Endothelial cell of umbilical vein (primary cell): ENCODE data around the gene SPTB. TPM values are rescaled to one million over a fixed set of nuclear protein-coding genes. Genes with fewer than 3 reads are reported as not detected.

Experiments
- BruUV-seq: library from RNA; stranded (reverse); fragments of 400-500 nt; replicated peaks from 2 replicates; lab custom pipeline; 2021; lab: Mats Ljungman, UMichigan
- CTCF ChIA-PET: fragments of 300-600, 350-600 bp; sonication (Branson Sonifier 250); formaldehyde crosslinking; loops from one replicate; lab custom pipeline; 2021; ENCODE audit warnings: antibody characterized with exemption, inconsistent platforms; lab: Charles Lee
- POLR2A ChIA-PET: fragments of 300-600, 350-600 bp; sonication (Branson Sonifier 250); formaldehyde crosslinking; loops from one replicate; lab custom pipeline; 2021; ENCODE audit warnings: antibody characterized with exemption, inconsistent platforms; lab: Charles Lee
- DNase-seq: peaks from one replicate; pipeline ENCODE4 v3.0.0-alpha.2; 2011; ENCODE audit warnings: low read depth, low spot score
- FAIRE-seq: peaks from 2 replicates; lab custom pipeline; 2011; peaks lifted over from hg19 to GRCh38; lab: Jason Lieb, UNC
- H2AFZ ChIP-seq: 2 replicates; pipeline ENCODE4 v1.6.0; 2012; ENCODE audit warnings: low read depth, low read length, control low read depth, inconsistent platforms
- H3K27ac ChIP-seq: 2 replicates; pipeline ENCODE4 v1.5.1; 2011; ENCODE audit warnings: low read depth, mild to moderate bottlenecking, control low read depth, low read length, moderate library complexity; ENCODE audit not compliant: insufficient read depth
- H3K27me3 ChIP-seq, 2 experiments: 2 replicates each; pipeline versions ENCODE4 v1.6.0 to v1.6.1; 2011; ENCODE audit warnings: low read length in 2 of 2, mixed read lengths in 1 of 2; ENCODE audit not compliant: control insufficient read depth in 2 of 2, insufficient read depth in 2 of 2
- H3K36me3 ChIP-seq, 2 experiments: 2 replicates in 1 of 2; 3 replicates in 1 of 2; pipeline ENCODE4 v1.5.1; 2011; ENCODE audit warnings: low read length in 2 of 2, mild to moderate bottlenecking in 1 of 2, moderate library complexity in 1 of 2; ENCODE audit not compliant: control insufficient read depth in 2 of 2, insufficient read depth in 2 of 2; ENCODE audit errors: extremely low read depth in 1 of 2
- H3K4me1 ChIP-seq: 3 replicates; pipeline ENCODE4 v1.5.1; 2011; ENCODE audit warnings: mild to moderate bottlenecking, low read length; ENCODE audit not compliant: control insufficient read depth, insufficient read depth; ENCODE audit errors: extremely low read depth
- H3K4me2 ChIP-seq: 2 replicates; pipeline ENCODE4 v1.6.1; 2011; ENCODE audit warnings: low read length, control low read depth, mixed read lengths; ENCODE audit not compliant: insufficient read depth
- H3K4me3 ChIP-seq, 3 experiments: fragments of 200-600 bp in 1 of 3; sonication (generic), shearing (Covaris generic) in 1 of 3; replicated peaks in 1 of 3; 2 replicates each; pipeline ENCODE4 v1.5.1; 2011 to 2016; ENCODE audit warnings: control low read depth in 3 of 3, low read length in 3 of 3, mild to moderate bottlenecking in 2 of 3, inconsistent platforms in 1 of 3, low read depth in 1 of 3, moderate library complexity in 1 of 3; ENCODE audit not compliant: insufficient read depth in 1 of 3
- H3K79me2 ChIP-seq: 2 replicates; pipeline ENCODE4 v1.6.0; 2012; ENCODE audit warnings: low read length, inconsistent platforms; ENCODE audit not compliant: control insufficient read depth, insufficient read depth
- H3K9ac ChIP-seq: replicated peaks from 2 replicates; pipeline ENCODE3; 2011; ENCODE audit warnings: low read length, control low read depth; ENCODE audit not compliant: insufficient read depth; ENCODE audit errors: extremely low read depth
- H3K9me1 ChIP-seq: replicated peaks from 3 replicates; pipeline ENCODE4 v1.6.0; 2011; ENCODE audit warnings: mild to moderate bottlenecking, low read length; ENCODE audit not compliant: control insufficient read depth, insufficient read depth; ENCODE audit errors: extremely low read depth
- H3K9me3 ChIP-seq: replicated peaks from 2 replicates; pipeline ENCODE4 v1.5.1; 2012; ENCODE audit warnings: low read length, inconsistent platforms; ENCODE audit not compliant: control insufficient read depth, insufficient read depth
- H4K20me1 ChIP-seq: replicated peaks from 2 replicates; pipeline ENCODE3; 2011; ENCODE audit warnings: mild to moderate bottlenecking, low read length; ENCODE audit not compliant: control insufficient read depth, insufficient read depth; ENCODE audit errors: extremely low read depth
- GATA2 ChIP-seq: IDR thresholded peaks from 2 replicates; pipeline ENCODE4 v1.7.0; 2011; ENCODE audit warnings: low read depth, mild to moderate bottlenecking, moderate library complexity, mixed read lengths, low read length; ENCODE audit not compliant: insufficient read length, insufficient read depth
- POLR2AphosphoS5 ChIP-seq: IDR thresholded peaks from 2 replicates; pipeline ENCODE4 v1.6.1; 2012; ENCODE audit warnings: low read depth, mild to moderate bottlenecking, control low read depth, low read length, moderate library complexity; ENCODE audit not compliant: insufficient read depth
- dilution Hi-C: fragments of 300-500 bp; cut with MboI; formaldehyde crosslinking; loops from one replicate; pipeline ENCODE4 v1.15.0; 2019; ENCODE audit warnings: low sequenced_read_pairs; ENCODE audit not compliant: extremely low pct_ligation_motif_present
- intact Hi-C: fragments of 100-400 bp; cut with micrococcal nuclease; formaldehyde crosslinking; loops from one replicate; pipeline ENCODE4 v1.10.0; 2022
- polyA plus RNA-seq, 4 experiments: library from polyadenylated mRNA; depleted of rRNA in 3 of 4; stranded (reverse) in 3 of 4; unstranded in 1 of 4; fragments of >200 nt; gene quantifications; 2 replicates each; pipeline versions ENCODE4 v1.2.1 to v1.2.3, GENCODE V29; 2011 to 2012; ENCODE audit warnings: missing spikeins in 1 of 4
- total RNA-seq: library from RNA; stranded (reverse); gene quantifications from 2 replicates; pipeline ENCODE4 v1.2.3, GENCODE V29; 2021
- TF ChIP-seq, protein P1 (sequence below): IDR thresholded peaks from 2 replicates; pipeline ENCODE4 v1.6.1; 2011; ENCODE audit not compliant: insufficient read depth, insufficient read length
- TF ChIP-seq, protein P2 (sequence below), 2 donors: IDR thresholded peaks; 1 replicate in 1 of 2; 2 replicates in 1 of 2; pipeline ENCODE4 v1.5.1; 2011; ENCODE audit warnings: low read length in 2 of 2, mild to moderate bottlenecking in 2 of 2, moderate library complexity in 2 of 2, control low read depth in 1 of 2, inconsistent platforms in 1 of 2, low read depth in 1 of 2; ENCODE audit not compliant: insufficient read depth in 1 of 2; ENCODE audit errors: extremely low read depth in 1 of 2

The SPTB gene
- total and polyA plus RNA-seq, 2 donors (not counting 3 experiments of a cell fraction or from before 2014, with no cell fraction given): 0.03 to 0.07 TPM

GRCh38 chr14:64709126-64709525 lies 170.6 kb downstream of the SPTB start:
- Histone ChIP-seq H3K4me1 (peaks cover 15% of the 10 kb centered on the region), H3K9ac (no peak overlapping the region), H3K4me3 (no peak overlapping the region), H4K20me1 (no peaks in the 10 kb centered on the region), H3K36me3 (no peaks in the 10 kb centered on the region), H3K9me3 (no peaks in the 10 kb centered on the region), H3K9me1 (no peaks in the 10 kb centered on the region), H2AFZ (no peak overlapping the region), H3K27ac (no peak overlapping the region), H3K27me3 (no peaks in the 10 kb centered on the region), H3K79me2 (peaks cover 6% of the 10 kb centered on the region), H3K4me2 (no peak overlapping the region)
- CTCF ChIA-PET: interaction anchor here (1.2 to 1.4 kb wide), 2 partner anchors 11 to 56 kb away, joined by 3 to 4 read pairs; no protein-coding TSS in a partner anchor
- FAIRE-seq (no peak), DNase-seq (no peak)
- BruUV-seq: no TSS peak
- intact Hi-C loops: no loop called here
- dilution Hi-C loops: no loop called here
- POLR2A ChIA-PET: interaction anchor here (0.7 kb wide), 1 partner anchor 53 kb away, joined by 3 read pairs; no protein-coding TSS in a partner anchor
- TF ChIP-seq, protein P1, sequence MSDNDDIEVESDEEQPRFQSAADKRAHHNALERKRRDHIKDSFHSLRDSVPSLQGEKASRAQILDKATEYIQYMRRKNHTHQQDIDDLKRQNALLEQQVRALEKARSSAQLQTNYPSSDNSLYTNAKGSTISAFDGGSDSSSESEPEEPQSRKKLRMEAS: no peak
- TF ChIP-seq, protein P2, sequence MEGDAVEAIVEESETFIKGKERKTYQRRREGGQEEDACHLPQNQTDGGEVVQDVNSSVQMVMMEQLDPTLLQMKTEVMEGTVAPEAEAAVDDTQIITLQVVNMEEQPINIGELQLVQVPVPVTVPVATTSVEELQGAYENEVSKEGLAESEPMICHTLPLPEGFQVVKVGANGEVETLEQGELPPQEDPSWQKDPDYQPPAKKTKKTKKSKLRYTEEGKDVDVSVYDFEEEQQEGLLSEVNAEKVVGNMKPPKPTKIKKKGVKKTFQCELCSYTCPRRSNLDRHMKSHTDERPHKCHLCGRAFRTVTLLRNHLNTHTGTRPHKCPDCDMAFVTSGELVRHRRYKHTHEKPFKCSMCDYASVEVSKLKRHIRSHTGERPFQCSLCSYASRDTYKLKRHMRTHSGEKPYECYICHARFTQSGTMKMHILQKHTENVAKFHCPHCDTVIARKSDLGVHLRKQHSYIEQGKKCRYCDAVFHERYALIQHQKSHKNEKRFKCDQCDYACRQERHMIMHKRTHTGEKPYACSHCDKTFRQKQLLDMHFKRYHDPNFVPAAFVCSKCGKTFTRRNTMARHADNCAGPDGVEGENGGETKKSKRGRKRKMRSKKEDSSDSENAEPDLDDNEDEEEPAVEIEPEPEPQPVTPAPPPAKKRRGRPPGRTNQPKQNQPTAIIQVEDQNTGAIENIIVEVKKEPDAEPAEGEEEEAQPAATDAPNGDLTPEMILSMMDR (IDR thresholded peaks at IDR 0.05; ENCODE audit: extremely low read depth in 1 of 2, insufficient read depth in 1 of 2, low read depth in 1 of 2, low read length in 2 of 2): no peak
- no peak for TF ChIP-seq POLR2AphosphoS5
- no peak for TF ChIP-seq GATA2
